ENCODE data around the gene SEMA3D.

- TF ChIP-seq POLR2A (IDR thresholded peaks at IDR 0.05): no peak
- no peak for TF ChIP-seq EP300 (IDR thresholded peaks at IDR 0.05; ENCODE audit: low read depth)
- no peak for TF ChIP-seq CTCF (IDR thresholded peaks at IDR 0.05)
- no peak for TF ChIP-seq POLR2AphosphoS5 (IDR thresholded peaks at IDR 0.05)
These were observed 182.5 kb downstream of the SEMA3D start for GRCh38 chr7:85004402-85004801.

All from transverse colon (tissue), 4 donors.